ENCODE results near the gene ZNF486.
A peak's percentile ranks its signal among the peaks of the same experiment; 100 is the strongest.
"Not testable (repeated sequence)": the region's sequence is repeated elsewhere in the genome, so short reads cannot be mapped to it uniquely, and the experiment has no call there.

ZNF486 gene

DNA sequence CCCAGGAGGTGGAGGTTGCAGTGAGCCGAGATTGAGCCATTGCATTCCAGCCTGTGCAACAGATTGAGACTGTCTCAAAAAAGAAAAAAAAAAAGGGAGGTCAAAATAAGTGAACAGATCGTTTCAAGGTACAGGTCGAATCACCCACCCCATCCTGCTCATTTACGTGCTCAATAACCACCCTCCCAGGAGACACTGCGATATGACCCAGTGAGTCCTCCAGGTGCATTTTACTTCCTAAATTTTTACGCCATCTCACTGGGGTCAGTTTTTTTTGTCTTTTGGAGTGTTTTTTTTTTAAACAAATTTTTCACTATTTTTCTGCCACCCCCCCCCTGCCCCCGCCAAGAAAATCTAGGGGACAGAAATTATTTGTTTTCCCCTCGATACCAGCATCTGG lies 68.1 kb downstream of the ZNF486 start:
- no peak for DNase-seq

DNA sequence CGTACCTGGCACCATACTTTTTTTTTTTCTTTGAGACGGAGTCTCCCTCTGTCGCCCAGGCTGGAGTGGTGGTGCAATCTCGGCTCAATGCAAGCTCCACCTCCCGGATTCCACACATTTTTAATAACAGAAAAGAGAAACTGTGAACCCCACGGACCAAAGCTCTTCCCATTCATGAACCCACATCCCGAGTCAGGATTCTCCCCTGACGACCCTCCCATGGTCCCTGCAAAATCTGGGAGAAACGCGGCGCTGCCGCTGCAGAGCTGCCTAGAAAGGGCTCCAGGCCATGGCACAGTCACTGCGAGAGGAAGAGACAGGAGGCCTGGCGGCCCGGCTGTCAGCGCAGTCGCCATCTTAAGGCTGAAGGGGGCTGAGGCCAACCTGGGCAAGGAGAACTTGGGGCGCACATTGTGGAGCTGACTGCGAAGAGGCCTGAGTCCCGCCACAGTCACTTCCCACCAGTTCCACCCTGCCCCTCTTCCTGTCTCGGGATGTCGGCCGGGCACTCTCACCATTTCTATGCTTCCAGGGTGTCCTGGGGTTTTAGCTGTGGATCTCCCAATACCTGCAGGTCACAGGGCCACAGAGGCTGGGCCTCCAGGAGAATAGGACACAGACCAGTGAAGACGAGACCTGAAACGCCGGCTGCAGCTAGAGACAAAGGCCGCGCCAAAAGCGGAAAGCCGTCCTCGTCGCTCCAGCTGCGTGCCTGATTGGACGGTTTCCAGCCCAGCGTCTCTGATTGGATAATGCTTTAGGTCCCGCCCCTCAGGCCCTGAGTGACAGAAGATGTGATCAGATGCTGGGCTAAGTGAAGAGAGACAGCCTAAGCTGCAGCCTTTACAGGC lies 71.0 kb downstream of the ZNF486 start:
- peak; percentile 76 for DNase-seq

DNA sequence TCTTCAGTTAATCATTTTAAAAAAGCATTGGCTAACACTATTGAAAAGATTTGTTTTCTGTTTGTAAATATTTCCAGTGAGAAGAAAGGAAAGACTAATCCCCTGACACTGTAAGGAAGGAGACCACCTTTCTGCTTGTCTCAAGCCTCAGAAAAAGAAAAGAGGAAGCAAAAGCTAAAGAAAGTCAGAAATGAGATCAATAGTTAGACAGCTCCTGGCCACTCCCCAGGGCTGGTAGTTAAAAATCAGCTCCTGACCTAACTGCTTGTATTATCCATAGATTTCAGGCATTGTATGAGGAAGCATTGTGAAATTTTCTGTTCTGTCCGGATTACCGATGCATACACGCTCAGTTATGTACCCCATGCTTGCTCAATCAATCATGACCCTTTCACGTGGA lies 76.6 kb downstream of the ZNF486 start:
- no peak for DNase-seq

DNA sequence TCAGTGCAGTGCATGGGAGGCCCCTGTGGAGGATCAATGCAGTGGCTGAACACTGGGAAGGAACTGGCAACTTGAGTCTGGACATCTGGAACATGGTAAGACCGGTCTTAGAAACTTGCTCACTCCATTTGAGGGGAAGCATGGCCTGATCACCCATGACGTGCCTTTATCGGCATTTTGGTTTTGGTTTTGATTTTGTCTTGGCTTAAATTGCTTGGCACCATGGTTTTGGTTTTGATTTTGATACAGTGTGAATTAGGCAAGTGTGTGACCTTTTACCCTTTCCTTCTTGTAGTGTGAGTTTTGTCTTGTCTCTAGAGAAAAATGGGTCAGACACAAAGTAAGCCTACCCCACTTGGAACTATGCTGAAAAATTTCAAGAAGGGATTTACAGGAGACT lies 77.3 kb downstream of the ZNF486 start:
- DNase-seq: no peak

DNA sequence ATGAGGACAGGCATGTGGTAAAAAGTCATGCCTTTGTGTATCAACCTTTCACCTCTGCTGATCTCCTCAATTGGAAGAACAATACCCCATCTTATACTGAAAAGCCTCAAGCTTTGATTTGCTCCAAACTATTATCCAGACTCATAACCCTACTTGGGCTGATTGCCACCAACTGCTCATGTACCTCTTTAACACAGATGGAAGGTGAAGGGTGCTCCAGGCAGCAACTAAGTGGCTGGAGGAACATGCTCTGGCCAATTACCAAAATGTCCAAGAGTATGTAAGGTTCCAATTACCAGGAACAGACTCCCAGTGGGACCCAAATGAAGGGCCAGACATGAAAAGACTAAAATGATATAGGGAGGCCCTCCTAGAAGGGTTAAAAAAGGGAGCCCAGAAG lies 78.3 kb downstream of the ZNF486 start:
- DNase-seq: no peak

DNA sequence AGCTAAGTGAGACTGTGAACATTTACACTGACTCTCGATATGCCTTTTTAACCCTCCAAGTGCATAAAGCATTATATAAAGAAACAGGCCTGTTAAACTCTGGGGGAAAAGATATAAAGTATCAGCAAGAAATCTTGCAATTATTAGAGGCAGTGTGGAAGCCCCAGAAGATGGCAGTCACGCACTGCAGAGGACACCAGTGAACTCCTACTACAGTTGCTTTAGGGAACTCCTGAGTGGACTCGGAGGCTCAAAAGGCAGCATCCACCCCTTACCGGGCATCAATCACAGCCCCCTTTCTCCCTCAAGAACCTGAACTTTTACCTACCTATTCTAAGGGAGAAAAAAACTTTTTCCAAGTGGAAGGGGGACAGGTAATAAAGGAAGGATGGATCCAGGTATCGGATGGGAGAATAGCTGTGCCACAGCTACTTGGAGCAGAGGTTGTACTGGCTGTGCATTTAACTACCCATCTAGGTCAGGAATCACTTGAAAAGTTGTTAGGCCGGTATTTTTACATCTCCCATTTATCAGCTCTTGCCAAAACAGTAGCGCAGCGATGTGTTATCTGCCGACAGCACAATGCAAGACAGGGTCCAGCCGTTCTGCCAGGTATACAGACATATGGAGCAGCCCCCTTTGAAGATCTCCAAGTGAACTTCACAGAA lies 80.1 kb downstream of the ZNF486 start:
- DNase-seq: no peak

DNA sequence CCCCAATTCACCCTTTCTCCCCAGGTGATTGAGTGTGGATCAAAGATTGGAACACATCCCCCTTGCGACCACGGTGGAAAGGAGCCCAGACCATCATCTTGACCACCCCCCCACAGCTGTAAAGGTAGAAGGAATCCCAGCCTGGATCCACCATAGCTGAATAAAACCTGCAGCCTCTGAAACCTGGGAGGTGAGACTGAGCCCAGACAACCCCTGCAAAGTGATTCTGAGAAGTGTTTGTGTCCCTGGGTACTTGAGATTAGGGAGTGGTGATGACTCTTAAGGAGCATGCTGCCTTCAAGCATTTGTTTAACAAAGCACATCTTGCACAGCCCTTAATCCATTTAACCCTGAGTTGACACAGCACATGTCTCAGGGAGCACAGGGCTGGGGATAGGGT lies 81.2 kb downstream of the ZNF486 start:
- not testable (repeated sequence) for DNase-seq

Data from NCI-H1417 treated with DMSO at 0.1 percent for 48 hours (cell line).